Upper lobe of left lung (tissue), 6 donors: ENCODE measurements around the gene ROBO3. TPM values are rescaled to one million over a fixed set of nuclear protein-coding genes. Genes with fewer than 3 reads are reported as not detected.

Experiments used
- ATAC-seq, 2 donors: fragments of 200-7000 bp; cut with Tn5 transposase; one replicate each; pipeline ENCODE4 v1.9.1; 2022; ENCODE audit warnings: mild to moderate bottlenecking in 2 of 2, moderate library complexity in 2 of 2; ENCODE audit not compliant: low FRiP score in 2 of 2
- DNase-seq, 2 donors: peaks; one replicate each; pipeline ENCODE4 v3.0.0-alpha.2; 2019 to 2020
- H3K27ac ChIP-seq, 4 donors: fragments of 200-600 bp; sonication (generic); one replicate each; pipeline ENCODE4 v1.5.1; 2016 to 2019
- H3K27me3 ChIP-seq, 4 donors: fragments of 200-600 bp; sonication (generic); one replicate each; pipeline ENCODE4 v1.5.1; 2017 to 2019
- H3K36me3 ChIP-seq, 4 donors: fragments of 200-600 bp; sonication (generic); one replicate each; pipeline ENCODE4 v1.5.1; 2016 to 2019
- H3K4me1 ChIP-seq, 4 donors: fragments of 200-600 bp; sonication (generic); one replicate each; pipeline ENCODE4 v1.5.1; 2018 to 2019
- H3K4me3 ChIP-seq, 4 donors: fragments of 200-600 bp; sonication (generic); one replicate each; pipeline ENCODE4 v1.5.1; 2017 to 2019; ENCODE audit warnings: mild to moderate bottlenecking in 2 of 4, moderate library complexity in 1 of 4
- H3K9me3 ChIP-seq, 4 donors: fragments of 200-600 bp; sonication (generic); one replicate each; pipeline ENCODE4 v1.5.1; 2018 to 2019
- EP300 ChIP-seq, 4 donors: sonication (generic); formaldehyde crosslinking; IDR thresholded peaks; one replicate each; pipeline ENCODE4 v1.5.1; 2017; ENCODE audit warnings: antibody characterized with exemption in 4 of 4, control low read depth in 2 of 4
- POLR2A ChIP-seq, 4 donors: fragments of 450-650 bp; IDR thresholded peaks; one replicate each; pipeline ENCODE4 v1.5.1; 2016 to 2017; ENCODE audit warnings: antibody characterized with exemption in 4 of 4, mild to moderate bottlenecking in 2 of 4
- POLR2AphosphoS5 ChIP-seq, 2 donors: sonication (generic); formaldehyde crosslinking; IDR thresholded peaks; one replicate each; pipeline ENCODE4 v1.5.1; 2017; ENCODE audit warnings: antibody characterized with exemption in 2 of 2
- WGBS, 2 donors: methylation state at CpG; one replicate each; pipeline ENCODE4 v1.1.5; 2017 to 2018; 5-methylcytosine and 5-hydroxymethylcytosine counted together
- total RNA-seq, 6 donors: library from RNA; depleted of rRNA in 4 of 6; stranded (reverse); fragments of >200 nt in 4 of 6; gene quantifications; one replicate each; pipeline versions ENCODE4 v1.1.0 to v1.2.1, GENCODE V29; 2016 to 2021
- TF ChIP-seq, protein P1 (sequence below), 6 experiments: fragments of 450-650 bp in 4 of 6; fragments of 200-600 bp in 2 of 6; sonication (generic) in 2 of 6; IDR thresholded peaks; one replicate each; pipeline ENCODE4 v1.5.1; 2016 to 2019; ENCODE audit warnings: antibody characterized with exemption in 6 of 6
- donor health status: DM: no; HTN: no; CAD: no; lungs with moderate emphysema.
- donor health status: DM: no; HTN: yes; CAD: no; lungs with severe emphysema.

The ROBO3 gene
- total RNA-seq, 6 donors from 2014 or later: 6.4 to 40.9 (median 7.5) TPM

- no peaks in the 10 kb centered on the region for H3K36me3 ChIP-seq
- ATAC-seq (no peak), DNase-seq (no peak)
- no peaks in the 10 kb centered on the region for H3K27me3 ChIP-seq
- TF ChIP-seq EP300 (IDR thresholded peaks at IDR 0.05) (no peak), POLR2AphosphoS5 (IDR thresholded peaks at IDR 0.05) (no peak), POLR2A (IDR thresholded peaks at IDR 0.05) (no peak)
- TF ChIP-seq, protein P1, sequence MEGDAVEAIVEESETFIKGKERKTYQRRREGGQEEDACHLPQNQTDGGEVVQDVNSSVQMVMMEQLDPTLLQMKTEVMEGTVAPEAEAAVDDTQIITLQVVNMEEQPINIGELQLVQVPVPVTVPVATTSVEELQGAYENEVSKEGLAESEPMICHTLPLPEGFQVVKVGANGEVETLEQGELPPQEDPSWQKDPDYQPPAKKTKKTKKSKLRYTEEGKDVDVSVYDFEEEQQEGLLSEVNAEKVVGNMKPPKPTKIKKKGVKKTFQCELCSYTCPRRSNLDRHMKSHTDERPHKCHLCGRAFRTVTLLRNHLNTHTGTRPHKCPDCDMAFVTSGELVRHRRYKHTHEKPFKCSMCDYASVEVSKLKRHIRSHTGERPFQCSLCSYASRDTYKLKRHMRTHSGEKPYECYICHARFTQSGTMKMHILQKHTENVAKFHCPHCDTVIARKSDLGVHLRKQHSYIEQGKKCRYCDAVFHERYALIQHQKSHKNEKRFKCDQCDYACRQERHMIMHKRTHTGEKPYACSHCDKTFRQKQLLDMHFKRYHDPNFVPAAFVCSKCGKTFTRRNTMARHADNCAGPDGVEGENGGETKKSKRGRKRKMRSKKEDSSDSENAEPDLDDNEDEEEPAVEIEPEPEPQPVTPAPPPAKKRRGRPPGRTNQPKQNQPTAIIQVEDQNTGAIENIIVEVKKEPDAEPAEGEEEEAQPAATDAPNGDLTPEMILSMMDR (IDR thresholded peaks at IDR 0.05): no peak
- H3K4me1 ChIP-seq: peaks cover 13 to 23% (median 18%) of the 10 kb centered on the region in 4 donors
- no peaks in the 10 kb centered on the region for H3K9me3 ChIP-seq
- 89 to 94% methylated on average over 1 of the region's 1 CpG for WGBS, 2 donors
- H3K4me3 ChIP-seq: no peak overlapping the region
- peak overlapping the region in 1 of 4 donors; percentile 86 for H3K27ac ChIP-seq
These were observed 37.4 kb downstream of the ROBO3 start for GRCh38 chr11:124902616-124903015.

- DNase-seq (no peak), ATAC-seq (no peak)
- H3K9me3 ChIP-seq: peaks cover 0 to 13% (median 0%) of the 10 kb centered on the region in 4 donors
- 79 to 81% methylated on average over 3 of the region's 3 CpGs for WGBS, 2 donors
- H3K36me3 ChIP-seq: no peaks in the 10 kb centered on the region
- H3K27ac ChIP-seq: peak overlapping the region in 2 of 4 donors; percentile 27 to 52
- H3K4me3 ChIP-seq: no peak overlapping the region
- H3K27me3 ChIP-seq: no peaks in the 10 kb centered on the region
- peak in 1 of 2 donors; percentile 28 for TF ChIP-seq POLR2AphosphoS5 (IDR thresholded peaks at IDR 0.05)
- no peak for TF ChIP-seq POLR2A (IDR thresholded peaks at IDR 0.05)
- TF ChIP-seq, protein P1 (IDR thresholded peaks at IDR 0.05): no peak
- peak in 1 of 4 donors; percentile 39 for TF ChIP-seq EP300 (IDR thresholded peaks at IDR 0.05)
- peaks cover 0 to 13% (median 3%) of the 10 kb centered on the region in 4 donors for H3K4me1 ChIP-seq
These were observed 50.5 kb downstream of the ROBO3 start for GRCh38 chr11:124915541-124916369.

- DNase-seq: no peak
- ATAC-seq: no peak
- TF ChIP-seq POLR2AphosphoS5 (IDR thresholded peaks at IDR 0.05) (no peak), POLR2A (IDR thresholded peaks at IDR 0.05) (no peak), EP300 (IDR thresholded peaks at IDR 0.05) (no peak)
- TF ChIP-seq, protein P1 (IDR thresholded peaks at IDR 0.05): no peak
- no peak overlapping the region for H3K4me3 ChIP-seq
- H3K36me3 ChIP-seq: no peaks in the 10 kb centered on the region
- H3K9me3 ChIP-seq: peaks cover 0 to 8% (median 0%) of the 10 kb centered on the region in 4 donors
- H3K27ac ChIP-seq: peak overlapping the region in 1 of 4 donors; percentile 52
- no peaks in the 10 kb centered on the region for H3K27me3 ChIP-seq
- peaks cover 0 to 13% (median 8%) of the 10 kb centered on the region in 4 donors for H3K4me1 ChIP-seq
These were observed 51.1 kb downstream of the ROBO3 start for GRCh38 chr11:124916370-124916710.

DNA sequence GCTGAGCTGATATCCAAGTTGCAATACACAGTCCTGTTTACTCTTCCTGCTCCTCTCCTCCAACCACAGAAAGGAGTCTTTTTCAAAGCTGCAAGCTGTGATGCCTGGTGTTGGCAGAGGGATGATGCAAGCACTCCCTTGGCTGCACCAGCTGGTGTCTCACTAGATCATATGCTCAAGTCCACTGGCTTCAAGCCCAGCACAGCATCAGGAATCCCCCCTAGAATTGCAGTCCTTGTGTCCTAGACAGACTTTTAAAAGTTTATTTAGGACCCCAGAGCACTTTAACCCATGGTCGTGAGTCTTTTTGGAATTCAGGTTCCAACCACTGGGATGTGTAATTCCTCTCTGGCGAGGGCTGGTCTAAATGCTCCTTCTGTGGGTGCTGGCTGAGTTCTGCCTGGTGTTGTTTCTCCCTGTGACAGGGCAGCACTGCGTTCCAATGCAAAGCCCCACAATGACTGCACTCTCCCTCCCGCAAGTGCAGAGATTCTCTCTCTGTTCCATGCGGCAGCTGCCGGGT, 51.9 kb downstream of the ROBO3 start:
- H3K4me1 ChIP-seq: peaks cover 0 to 16% (median 10%) of the 10 kb centered on the region in 4 donors
- WGBS, 2 donors: 61 to 83% methylated on average over 5 to 6 of the region's 6 CpGs

GRCh38 chr11:124918950-124919349, 53.7 kb downstream of the ROBO3 start, which contains the start of gene HEPN1:
Gene HEPN1 (plus strand): TSS chr11:124919250.
- Histone ChIP-seq H3K36me3 (no peaks in the 10 kb centered on the region), H3K27ac (peak within 1 kb of the TSS in 3 of 4 donors; percentile 79 to 87 (median 81)), H3K4me1 (peaks cover 0 to 16% (median 10%) of the 10 kb centered on the region in 4 donors), H3K9me3 (no peaks in the 10 kb centered on the region), H3K27me3 (no peaks in the 10 kb centered on the region), H3K4me3 (no peak within 1 kb of the TSS)
- WGBS, 2 donors: 77 to 79% methylated on average over 3 of the region's 3 CpGs
- DNase-seq (no peak), ATAC-seq (no peak)
- TF ChIP-seq, protein P1 (IDR thresholded peaks at IDR 0.05): no peak
- TF ChIP-seq EP300 (IDR thresholded peaks at IDR 0.05): no peak
- TF ChIP-seq POLR2A (IDR thresholded peaks at IDR 0.05): no peak
- no peak for TF ChIP-seq POLR2AphosphoS5 (IDR thresholded peaks at IDR 0.05)

More for the DNA sequence above, 51.9 kb downstream of the ROBO3 start:
- H3K4me3 ChIP-seq: no peak overlapping the region
- H3K27me3 ChIP-seq: no peaks in the 10 kb centered on the region
- no peaks in the 10 kb centered on the region for H3K36me3 ChIP-seq
- peaks cover 0 to under 1% (median 0%) of the 10 kb centered on the region in 4 donors for H3K9me3 ChIP-seq
- TF ChIP-seq EP300 (IDR thresholded peaks at IDR 0.05) (no peak), POLR2AphosphoS5 (IDR thresholded peaks at IDR 0.05) (peak; percentile 16 to 29)
- H3K27ac ChIP-seq: no peak overlapping the region
- DNase-seq (no peak), ATAC-seq (no peak)
